NOMO-1 treated with DMSO at 0.1 percent for 48 hours (cell line): ENCODE results near the gene CCDC88C.
A peak's percentile ranks its signal among the peaks of the same experiment; 100 is the strongest.

Experiments used
- DNase-seq: peaks from one replicate; lab custom pipeline; 2025; ENCODE audit not compliant: unreplicated experiment; lab: John Stamatoyannopoulos, UW

The CCDC88C gene

GRCh38 chr14:91331721-91332120 is 85.9 kb downstream of the CCDC88C start:
- DNase-seq = no peak

GRCh38 chr14:91330856-91331255 is 86.8 kb downstream of the CCDC88C start:
- no peak for DNase-seq

DNA sequence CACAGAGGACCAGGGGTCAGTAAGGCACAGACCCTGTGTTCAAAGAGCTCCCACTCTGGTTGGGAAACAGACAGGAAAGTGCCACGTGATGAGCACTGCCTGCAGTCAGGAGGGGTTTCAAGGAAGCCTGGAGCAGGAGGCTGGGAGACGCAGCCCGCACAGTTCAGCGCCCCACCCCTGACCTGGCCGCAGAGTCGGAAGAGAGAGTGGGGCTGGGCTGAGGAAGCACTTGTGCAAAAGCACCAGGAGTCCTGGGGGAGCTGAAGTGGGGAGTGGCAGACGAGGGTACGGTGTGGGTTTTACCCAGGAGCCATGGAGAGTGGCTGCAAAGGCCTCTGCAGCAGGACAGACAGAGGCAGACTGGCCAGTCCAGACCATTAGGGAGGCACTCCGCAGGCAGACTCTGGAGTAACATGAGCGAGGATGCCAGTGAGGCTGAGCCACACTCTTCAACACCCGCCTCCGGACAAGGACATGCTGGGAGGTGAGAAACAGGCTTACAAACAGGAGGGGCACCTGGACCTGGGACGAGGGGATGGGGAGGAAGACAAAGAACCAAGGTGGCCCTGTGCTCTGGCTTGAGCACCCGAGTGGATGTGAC is 87.4 kb downstream of the CCDC88C start:
- DNase-seq = no peak

GRCh38 chr14:91329486-91330014 is 88.1 kb downstream of the CCDC88C start:
- DNase-seq = no peak

GRCh38 chr14:91328313-91329050 is 89.1 kb downstream of the CCDC88C start:
- no peak for DNase-seq

DNA sequence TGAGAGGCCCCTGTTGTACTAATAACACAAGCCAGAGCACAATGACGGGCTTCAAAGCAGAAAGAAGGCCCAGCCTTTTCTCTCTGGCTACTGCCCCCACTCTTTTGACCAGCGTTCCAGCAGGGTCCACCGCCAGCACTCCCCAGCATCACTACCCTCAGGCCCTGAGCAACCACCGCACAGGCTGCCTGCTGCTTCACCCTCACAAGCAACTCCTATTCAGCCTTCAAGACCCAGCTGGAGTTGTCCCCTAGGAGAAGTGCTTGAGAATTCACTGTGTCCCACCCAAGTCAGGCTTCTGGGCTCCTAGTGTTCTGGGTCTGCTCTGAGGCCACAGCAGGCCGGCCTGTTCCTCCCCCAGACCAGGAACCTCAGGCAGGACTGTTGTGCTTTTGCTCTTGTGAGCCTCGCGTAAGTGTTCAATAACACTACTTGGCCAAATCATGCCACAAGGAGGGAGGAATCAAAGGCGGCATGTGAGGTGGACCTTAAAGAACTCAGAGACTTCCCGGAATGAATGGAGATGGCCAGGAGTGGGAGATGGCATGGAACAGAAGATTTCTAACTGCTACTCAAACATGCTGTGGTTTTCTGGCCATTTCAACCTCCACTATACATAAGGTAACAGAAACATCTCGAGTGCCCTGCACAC is 89.8 kb downstream of the CCDC88C start:
- DNase-seq = no peak

DNA sequence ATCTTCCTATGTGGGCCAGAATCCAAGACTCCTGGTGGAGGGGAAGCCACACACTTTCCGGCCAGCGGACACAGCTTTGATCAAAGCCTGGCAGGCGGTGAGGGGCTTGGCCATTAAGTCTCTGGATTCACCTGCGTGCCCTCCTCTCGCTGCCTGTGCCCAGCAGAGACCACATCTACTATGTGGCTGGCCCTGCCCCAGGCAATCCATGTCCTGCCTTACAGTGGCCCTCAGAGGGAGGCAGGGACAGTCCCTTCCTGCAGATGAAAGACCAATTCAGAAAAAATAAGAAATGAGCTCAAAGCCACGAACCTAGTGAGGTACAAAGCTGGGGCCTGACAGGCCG is 90.4 kb downstream of the CCDC88C start:
- DNase-seq = no peak

DNA sequence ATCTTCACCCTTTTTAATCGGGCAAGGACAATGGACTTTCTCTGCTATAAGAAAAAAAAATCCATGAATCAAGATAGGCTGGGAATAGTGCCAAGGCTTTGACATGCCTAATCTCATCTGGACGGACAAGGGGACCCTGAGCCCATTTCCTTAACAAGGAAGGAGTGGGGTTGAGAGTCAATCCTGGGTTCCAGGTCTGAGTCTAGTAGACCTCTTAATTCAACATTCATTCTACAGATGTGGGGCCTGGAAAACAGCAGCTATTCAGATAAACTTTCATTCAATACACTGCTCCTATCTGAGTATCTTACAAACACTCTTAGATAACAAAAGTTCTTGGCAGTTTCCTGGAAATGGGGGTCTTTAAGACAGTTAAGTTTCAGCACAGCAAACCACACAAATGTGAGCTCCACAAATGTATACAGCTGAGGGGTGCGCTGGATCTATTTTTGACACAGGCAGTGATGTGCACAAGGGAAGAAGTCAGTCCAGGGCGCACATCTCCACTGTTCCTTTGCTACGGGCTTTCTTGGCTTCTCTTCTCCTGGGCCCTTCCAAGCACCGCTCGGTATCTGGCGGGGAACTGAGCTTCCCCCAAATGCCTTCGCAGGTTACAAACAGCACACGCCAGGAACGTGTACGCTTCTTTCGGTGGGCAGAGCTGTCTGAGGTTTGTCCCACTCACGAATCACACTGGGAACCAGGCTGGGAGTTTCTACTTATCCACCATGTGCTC is 90.9 kb downstream of the CCDC88C start:
- DNase-seq = no peak

DNA sequence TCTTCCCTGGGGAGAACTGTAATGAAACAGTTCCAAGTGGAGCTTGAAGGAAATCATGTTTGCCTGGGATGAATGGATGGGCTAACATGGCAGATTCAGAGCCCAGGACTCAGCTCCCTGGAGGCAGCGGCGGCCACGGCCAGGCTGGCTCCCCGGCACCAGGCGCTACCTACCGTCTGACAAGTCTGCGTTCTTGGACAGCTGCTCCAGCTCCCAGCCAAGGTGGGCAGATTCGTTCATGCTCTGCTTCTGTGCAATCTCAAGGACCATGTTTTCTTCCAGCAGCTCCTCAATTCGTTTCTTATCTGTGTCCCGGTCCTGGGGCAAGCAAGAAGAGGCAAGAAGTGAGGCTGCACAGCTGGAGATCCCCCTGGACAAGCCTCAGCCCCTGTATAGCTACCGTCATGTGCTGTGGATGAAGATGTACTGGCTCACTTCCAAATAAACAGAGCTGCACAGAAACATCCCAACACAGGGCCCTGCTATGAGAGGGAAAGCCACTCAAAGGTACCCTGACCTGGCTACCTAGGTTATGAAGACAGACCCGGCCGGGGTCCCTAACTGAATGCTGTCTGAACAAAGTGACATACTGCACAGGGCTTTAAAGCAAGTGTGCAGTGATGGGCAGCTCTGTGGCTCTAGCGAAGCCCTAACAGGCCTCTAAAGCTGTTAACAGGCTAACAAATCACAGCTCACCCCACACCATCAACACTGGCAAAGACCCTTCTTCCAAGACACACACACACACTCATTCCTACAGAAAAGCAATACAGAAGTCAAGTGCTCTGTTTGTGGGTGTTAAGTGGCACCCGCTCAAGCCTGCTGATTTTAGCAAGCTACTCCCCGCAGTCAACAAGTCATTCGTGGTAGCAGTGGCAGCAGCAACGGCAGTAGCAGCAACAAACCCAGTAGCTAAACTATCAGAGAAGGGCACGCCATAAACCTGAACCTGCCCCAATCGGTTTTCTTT is 92.7 kb downstream of the CCDC88C start:
- DNase-seq = no peak

GRCh38 chr14:91323671-91324605 is 93.7 kb downstream of the CCDC88C start:
- DNase-seq = peak; percentile 90

DNA sequence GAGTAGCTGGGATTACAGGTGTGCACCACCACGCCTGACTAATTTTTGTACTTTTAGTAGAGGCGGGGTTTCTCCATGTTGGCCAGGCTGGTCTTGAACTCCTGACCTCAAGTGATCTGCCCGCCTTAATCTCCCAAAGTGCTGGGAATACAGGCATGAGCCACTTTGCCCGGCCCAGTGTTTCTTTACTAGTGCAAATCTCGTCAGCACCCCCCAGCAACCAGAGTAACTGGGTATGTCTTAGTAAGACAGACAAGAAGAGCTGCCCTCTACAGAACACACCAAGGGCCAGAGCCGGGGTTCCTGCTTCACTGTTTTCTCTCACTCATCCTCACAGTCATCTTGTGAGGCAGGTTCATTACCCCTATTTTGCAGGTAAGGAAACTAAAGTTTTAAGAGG is 94.6 kb downstream of the CCDC88C start:
- no peak for DNase-seq

- peak; percentile 35 for DNase-seq
Observed at GRCh38 chr14:91322623-91323022, 95.0 kb downstream of the CCDC88C start.

DNA sequence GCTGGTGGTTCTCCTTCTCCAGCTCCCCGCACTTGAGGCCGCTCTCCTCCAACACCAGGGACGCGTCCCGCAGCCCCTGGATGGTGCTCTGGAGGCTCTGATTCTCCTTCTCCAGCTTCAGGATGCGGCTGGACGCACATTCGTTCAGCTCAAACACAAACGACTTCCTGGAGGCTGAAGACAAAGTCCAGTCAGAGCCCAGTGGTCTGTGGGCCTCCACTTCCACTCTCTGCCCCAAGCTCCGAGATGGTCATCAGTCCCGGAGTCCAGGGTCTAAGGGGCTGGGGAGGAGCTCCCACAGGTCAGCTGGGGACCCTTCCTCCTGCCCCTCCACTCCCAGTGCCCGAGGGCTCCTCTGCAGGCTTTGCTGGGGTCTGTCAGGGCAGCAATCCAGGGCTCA is 96.5 kb downstream of the CCDC88C start:
- no peak for DNase-seq

- no peak for DNase-seq
Observed at GRCh38 chr14:91320266-91320665, 97.4 kb downstream of the CCDC88C start.

DNA sequence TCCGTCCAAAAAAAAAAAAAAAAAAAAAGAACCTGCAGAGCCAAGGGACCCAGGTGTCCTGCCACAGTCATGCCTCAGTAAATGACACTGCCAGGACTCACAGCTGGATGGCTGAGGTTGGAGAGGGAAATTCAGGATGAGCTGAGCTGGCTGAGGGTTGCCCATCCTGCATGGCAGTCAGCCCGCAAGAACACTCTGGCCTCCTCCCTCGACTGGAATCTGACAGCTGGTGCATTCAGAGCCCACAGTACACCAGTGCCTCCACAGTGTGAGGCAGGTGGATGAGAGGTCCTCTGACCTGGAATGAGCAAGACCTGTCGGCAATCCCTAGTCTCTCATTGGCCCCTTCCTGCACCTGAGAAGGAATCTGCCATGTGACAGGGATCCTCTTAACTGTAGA is 98.7 kb downstream of the CCDC88C start:
- DNase-seq = no peak

DNA sequence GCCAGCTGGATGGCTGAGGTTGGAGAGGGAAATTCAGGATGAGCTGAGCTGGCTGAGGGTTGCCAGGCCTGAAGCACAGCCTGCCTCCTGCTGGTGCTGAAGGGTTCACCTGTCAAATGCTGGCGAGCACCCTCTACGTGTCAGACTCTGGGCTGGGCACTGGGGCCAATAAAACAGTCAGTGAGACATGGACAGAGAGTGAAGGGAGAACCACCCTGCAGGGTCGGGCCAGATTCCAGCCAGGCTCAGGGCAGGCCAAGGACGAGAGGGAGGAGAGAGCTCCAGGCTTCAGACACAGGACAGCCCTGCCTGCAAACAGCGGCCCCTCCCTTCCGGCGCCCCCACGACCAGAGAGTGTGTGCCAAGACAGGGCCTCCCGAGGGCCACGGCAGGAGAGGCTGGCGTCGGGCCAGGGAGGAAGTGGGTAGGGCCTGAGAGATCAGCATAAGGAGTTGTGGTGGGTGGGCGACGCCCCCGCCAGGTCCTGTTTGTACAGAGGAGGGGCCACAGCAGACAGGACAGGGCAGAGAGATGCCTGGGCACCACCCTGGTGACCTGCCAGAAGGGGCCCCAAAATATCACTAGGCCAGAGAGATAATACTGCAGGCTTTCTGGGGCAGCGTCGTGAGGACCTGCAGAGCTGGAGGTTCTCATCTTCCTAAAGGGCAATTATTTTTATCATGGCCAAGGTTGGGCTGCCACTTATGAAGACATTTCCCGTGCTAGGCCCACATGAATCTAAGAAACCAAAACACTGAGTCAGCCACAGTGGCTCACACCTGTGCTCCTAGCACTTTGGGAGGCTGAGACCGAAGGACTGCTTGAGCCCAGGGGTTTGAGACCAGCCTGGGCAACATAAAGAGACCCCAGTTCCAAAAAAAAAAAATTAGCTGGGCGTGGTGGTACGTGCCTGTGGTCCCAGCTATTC is 100.0 kb downstream of the CCDC88C start:
- DNase-seq = peak; percentile 66

DNA sequence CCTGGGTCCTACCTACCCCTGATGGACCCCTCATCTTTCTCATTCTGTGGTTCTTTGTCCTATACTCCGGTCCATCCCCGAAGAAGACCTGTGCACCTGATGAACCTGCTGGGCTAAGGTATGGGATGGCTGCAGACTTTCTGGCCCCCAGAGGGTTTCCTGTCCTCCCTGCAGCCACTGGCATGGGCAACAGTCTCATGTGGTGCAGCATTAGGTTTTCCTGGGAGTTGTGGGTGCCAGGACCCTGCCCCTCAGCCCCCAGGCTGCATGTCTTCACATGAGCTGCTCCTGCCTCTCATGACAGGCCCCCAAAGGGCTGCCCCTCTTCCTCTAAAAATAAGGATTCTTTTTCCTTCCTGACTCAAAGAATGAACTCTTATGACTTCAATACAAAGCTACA is 100.9 kb downstream of the CCDC88C start:
- DNase-seq = no peak

DNA sequence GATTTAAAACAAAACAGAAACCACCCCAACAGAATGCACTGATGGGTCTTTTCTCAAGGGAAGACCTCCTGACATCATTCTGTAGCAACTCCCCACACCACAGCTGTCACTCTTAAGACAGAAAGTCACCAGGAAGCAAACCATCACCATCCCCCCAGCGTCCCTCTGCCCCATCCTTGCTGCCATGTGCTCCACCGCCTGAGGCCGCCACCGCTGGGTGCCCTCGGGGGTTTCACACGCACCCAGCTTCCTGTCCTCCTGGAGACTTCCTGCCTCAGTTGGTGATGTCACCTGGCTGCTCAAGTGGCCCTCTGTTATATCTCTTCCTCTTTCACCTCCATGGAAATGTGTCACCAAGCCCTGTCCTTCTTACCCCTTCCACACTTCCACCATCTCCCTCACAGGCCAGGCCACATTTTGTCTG is 101.8 kb downstream of the CCDC88C start:
- DNase-seq = peak; percentile 72
